ENCODE measurements around the gene PPP1R14C.

The PPP1R14C gene

GRCh38 chr6:150253489-150253888 lies 110.6 kb downstream of the PPP1R14C start:
- DNase-seq: no peak

GRCh38 chr6:150254770-150255169 lies 111.9 kb downstream of the PPP1R14C start:
- no peak for DNase-seq

- DNase-seq: no peak
These were observed 113.0 kb downstream of the PPP1R14C start for GRCh38 chr6:150255840-150256239.

- no peak for DNase-seq
These were observed 113.9 kb downstream of the PPP1R14C start for GRCh38 chr6:150256618-150257272.

GRCh38 chr6:150258381-150258780 lies 115.5 kb downstream of the PPP1R14C start:
- no peak for DNase-seq

GRCh38 chr6:150260931-150261330 lies 118.1 kb downstream of the PPP1R14C start:
- no peak for DNase-seq

GRCh38 chr6:150261997-150262697 lies 119.3 kb downstream of the PPP1R14C start:
- DNase-seq: no peak

- peak; percentile 30 for DNase-seq
These were observed 121.0 kb downstream of the PPP1R14C start for GRCh38 chr6:150263765-150264404.

- DNase-seq: no peak
These were observed 123.5 kb downstream of the PPP1R14C start for GRCh38 chr6:150266309-150266708.

- no peak for DNase-seq
These were observed 124.3 kb downstream of the PPP1R14C start for GRCh38 chr6:150266963-150267685.

GRCh38 chr6:150267686-150268561 lies 125.1 kb downstream of the PPP1R14C start:
- DNase-seq: no peak

- no peak for DNase-seq
These were observed 126.4 kb downstream of the PPP1R14C start for GRCh38 chr6:150269130-150269856.

GRCh38 chr6:150269857-150270223 lies 127.0 kb downstream of the PPP1R14C start:
- no peak for DNase-seq

GRCh38 chr6:150270330-150271052 lies 127.6 kb downstream of the PPP1R14C start:
- DNase-seq: no peak

- no peak for DNase-seq
These were observed 128.3 kb downstream of the PPP1R14C start for GRCh38 chr6:150271172-150271500.

GRCh38 chr6:150271501-150272263 lies 128.8 kb downstream of the PPP1R14C start:
- no peak for DNase-seq

GRCh38 chr6:150272264-150272975 lies 129.6 kb downstream of the PPP1R14C start:
- no peak for DNase-seq

- DNase-seq: no peak
These were observed 130.1 kb downstream of the PPP1R14C start for GRCh38 chr6:150272976-150273315.

- DNase-seq: no peak
These were observed 130.8 kb downstream of the PPP1R14C start for GRCh38 chr6:150273457-150274309.
